ENCODE results near the gene MVB12B.

Gene MVB12B

DNA sequence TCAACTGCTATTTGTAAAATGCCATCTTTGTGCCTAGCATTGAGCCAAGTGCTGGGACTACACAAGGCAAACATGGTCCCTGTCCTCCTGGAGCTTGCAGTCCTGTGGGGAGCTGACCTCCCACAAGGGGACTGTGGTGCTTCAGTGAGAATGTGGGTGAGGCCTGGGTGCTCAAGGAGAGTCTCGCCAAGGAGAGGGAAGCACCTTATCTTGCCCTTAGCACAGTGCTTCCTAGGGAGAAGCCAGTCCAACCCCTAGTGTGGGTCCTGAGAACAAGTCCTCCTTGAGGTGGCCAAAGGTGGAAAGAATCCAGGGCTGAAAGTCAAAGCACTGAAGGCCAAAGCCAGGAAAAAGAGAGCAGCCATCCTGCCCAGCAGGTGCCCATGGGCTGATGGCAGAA is 31.1 kb upstream of the MVB12B start:
- H3K9ac ChIP-seq (ENCODE audit: low read length) = no peak overlapping the region
- H3K27me3 ChIP-seq (ENCODE audit: control insufficient read depth in 1 of 2, insufficient read depth in 2 of 2, low read length in 2 of 2) = peaks cover 0 to 9% of the 10 kb centered on the region in 2 donors
- H3K36me3 ChIP-seq (ENCODE audit: insufficient read depth, low read length) = no peaks in the 10 kb centered on the region
- H3K4me3 ChIP-seq (ENCODE audit: low read depth in 1 of 2, low read length in 2 of 2) = no peak overlapping the region
- H3K4me1 ChIP-seq (ENCODE audit: insufficient read depth, low read length) = peaks cover 6% of the 10 kb centered on the region
- no peak overlapping the region for H3K27ac ChIP-seq (ENCODE audit: low read depth, low read length)
- no peaks in the 10 kb centered on the region for H3K9me3 ChIP-seq (ENCODE audit: low read length)

DNA sequence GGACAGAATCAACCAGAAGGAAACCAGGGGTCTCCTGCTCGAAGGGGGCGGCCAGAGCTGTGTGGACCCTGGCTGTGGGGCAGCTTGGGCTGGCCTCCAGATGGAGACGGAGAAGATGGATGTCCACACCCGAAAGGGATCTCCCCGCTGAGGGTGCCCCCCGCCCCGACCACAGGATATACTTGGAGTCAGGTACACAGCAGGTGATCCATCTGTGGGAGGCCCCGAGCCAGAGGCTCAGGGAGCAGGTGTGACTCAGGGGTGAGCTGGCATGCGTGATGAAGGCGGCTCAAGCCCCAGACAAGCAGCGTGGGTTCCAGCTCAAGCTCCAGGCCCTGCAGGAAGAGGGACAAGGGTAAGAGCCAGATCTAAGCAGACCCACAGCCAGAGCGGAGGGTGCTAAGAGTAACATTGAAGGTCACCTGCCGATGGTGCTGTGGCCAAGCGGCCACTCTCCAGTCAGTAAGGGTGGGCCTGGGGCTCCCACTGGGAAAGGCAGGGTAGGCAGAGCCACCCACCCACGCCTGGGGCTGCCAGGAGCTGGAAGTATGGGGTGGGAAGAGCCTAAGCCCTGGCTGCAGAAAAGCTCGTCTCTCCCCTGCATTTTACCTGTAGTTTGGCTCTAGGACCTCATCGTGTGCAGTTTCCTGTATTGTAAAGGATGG is 30.6 kb upstream of the MVB12B start:
- no peak overlapping the region for H3K27ac ChIP-seq (ENCODE audit: low read depth, low read length)
- no peak overlapping the region for H3K9ac ChIP-seq (ENCODE audit: low read length)
- no peaks in the 10 kb centered on the region for H3K9me3 ChIP-seq (ENCODE audit: low read length)
- H3K4me3 ChIP-seq (ENCODE audit: low read depth in 1 of 2, low read length in 2 of 2) = no peak overlapping the region
- peaks cover 6% of the 10 kb centered on the region for H3K4me1 ChIP-seq (ENCODE audit: insufficient read depth, low read length)
- no peaks in the 10 kb centered on the region for H3K36me3 ChIP-seq (ENCODE audit: insufficient read depth, low read length)
- H3K27me3 ChIP-seq (ENCODE audit: control insufficient read depth in 1 of 2, insufficient read depth in 2 of 2, low read length in 2 of 2) = peaks cover 0 to 9% of the 10 kb centered on the region in 2 donors

- no peak overlapping the region for H3K9ac ChIP-seq (ENCODE audit: low read length)
- H3K36me3 ChIP-seq (ENCODE audit: insufficient read depth, low read length) = no peaks in the 10 kb centered on the region
- H3K4me1 ChIP-seq (ENCODE audit: insufficient read depth, low read length) = peaks cover 6% of the 10 kb centered on the region
- peaks cover 0 to 9% of the 10 kb centered on the region in 2 donors for H3K27me3 ChIP-seq (ENCODE audit: control insufficient read depth in 1 of 2, insufficient read depth in 2 of 2, low read length in 2 of 2)
- no peak overlapping the region for H3K27ac ChIP-seq (ENCODE audit: low read depth, low read length)
- no peak overlapping the region for H3K4me3 ChIP-seq (ENCODE audit: low read depth in 1 of 2, low read length in 2 of 2)
- no peaks in the 10 kb centered on the region for H3K9me3 ChIP-seq (ENCODE audit: low read length)
These were observed 29.9 kb upstream of the MVB12B start for GRCh38 chr9:126296687-126297086.

DNA sequence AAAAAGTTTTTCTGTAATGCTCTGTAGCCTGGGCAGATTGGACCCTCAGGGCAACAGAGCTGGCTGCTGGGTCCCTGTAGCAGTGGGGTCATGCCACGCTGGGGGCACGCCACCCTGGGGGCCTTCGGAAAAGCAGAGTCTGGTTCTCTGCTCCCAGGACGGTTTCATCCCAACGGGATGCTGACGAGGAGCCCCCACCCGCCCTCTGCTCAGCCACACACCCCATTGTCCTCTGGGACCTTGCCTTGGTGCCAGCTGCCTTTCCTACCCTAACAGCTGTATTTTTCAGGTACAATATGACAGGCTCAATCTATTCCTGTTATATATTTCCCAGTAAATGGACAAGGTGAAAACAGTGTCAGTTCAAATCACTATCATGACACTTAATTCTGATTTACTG is 29.0 kb upstream of the MVB12B start:
- Histone ChIP-seq H3K36me3 (ENCODE audit: insufficient read depth, low read length) (no peaks in the 10 kb centered on the region), H3K27me3 (ENCODE audit: control insufficient read depth in 1 of 2, insufficient read depth in 2 of 2, low read length in 2 of 2) (peaks cover 0 to 9% of the 10 kb centered on the region in 2 donors), H3K4me3 (ENCODE audit: low read depth in 1 of 2, low read length in 2 of 2) (no peak overlapping the region), H3K4me1 (ENCODE audit: insufficient read depth, low read length) (peaks cover 6% of the 10 kb centered on the region), H3K27ac (ENCODE audit: low read depth, low read length) (no peak overlapping the region), H3K9ac (ENCODE audit: low read length) (no peak overlapping the region), H3K9me3 (ENCODE audit: low read length) (no peaks in the 10 kb centered on the region)

DNA sequence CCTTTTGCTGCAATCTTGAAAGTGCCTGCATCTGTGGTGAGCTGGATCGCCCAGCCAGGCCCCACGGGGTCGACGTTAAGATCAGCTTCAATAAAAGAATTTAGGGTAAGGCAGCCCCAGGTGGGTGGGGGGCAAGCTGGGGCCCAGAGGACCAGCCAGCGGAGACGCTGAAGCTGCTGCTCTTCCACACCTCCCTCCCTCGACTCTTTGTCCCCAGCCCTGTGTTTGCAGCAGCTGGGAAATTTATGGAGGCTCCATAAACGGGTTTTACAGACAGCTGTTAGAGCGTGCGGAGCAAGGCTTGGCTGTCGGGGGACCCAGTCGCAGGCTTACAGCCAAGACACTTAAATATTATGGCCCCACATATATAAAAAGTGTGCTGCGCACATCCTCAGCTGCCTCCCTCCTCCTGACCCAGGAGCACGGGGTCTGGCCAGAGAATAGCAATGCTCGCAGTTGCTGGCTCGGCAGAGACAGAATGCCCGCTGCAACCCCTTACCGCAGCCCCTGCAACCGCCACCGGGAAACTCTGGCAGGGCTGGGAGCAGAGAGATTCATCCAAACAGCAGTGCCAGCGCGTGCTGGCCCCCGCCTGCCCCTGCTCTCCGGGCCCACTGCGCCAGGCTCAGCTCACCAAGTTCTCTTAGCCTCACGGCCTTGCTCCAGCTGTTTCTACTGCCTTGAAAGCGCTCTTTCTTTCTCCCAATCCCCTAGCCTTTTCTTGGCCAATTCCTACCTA is 28.4 kb upstream of the MVB12B start:
- peaks cover 0 to 7% of the 10 kb centered on the region in 2 donors for H3K27me3 ChIP-seq (ENCODE audit: control insufficient read depth in 1 of 2, insufficient read depth in 2 of 2, low read length in 2 of 2)
- H3K4me3 ChIP-seq (ENCODE audit: low read depth in 1 of 2, low read length in 2 of 2) = no peak overlapping the region
- peaks cover 6% of the 10 kb centered on the region for H3K4me1 ChIP-seq (ENCODE audit: insufficient read depth, low read length)
- H3K36me3 ChIP-seq (ENCODE audit: insufficient read depth, low read length) = no peaks in the 10 kb centered on the region
- H3K27ac ChIP-seq (ENCODE audit: low read depth, low read length) = no peak overlapping the region
- H3K9ac ChIP-seq (ENCODE audit: low read length) = no peak overlapping the region
- no peaks in the 10 kb centered on the region for H3K9me3 ChIP-seq (ENCODE audit: low read length)

DNA sequence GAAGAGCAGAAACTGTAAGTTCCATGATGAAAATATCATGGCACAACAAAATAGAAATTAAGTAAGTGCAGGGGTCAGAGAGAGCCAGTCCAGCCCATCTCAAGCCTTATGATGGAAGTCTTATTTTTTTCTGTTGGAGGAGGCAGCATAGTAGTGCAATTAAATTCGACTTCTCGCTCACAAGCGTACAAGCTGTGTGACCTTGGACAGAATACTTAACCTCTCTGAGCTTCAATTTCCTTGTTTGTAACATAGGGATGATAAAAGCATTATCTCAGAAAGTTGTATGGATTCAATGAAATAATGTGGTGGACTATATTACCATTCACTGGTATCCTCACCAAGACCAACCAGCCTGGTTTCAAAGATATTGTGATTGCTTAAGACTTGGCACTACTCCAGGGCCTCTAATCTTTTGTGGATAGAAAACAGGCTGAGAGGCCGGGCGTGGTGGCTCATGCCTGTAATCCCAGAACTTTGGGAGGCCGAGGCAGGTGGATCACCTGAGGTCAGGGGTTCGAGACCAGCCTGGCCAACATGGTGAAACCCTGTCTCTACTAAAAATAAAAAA is 26.8 kb upstream of the MVB12B start:
- Histone ChIP-seq H3K27me3 (ENCODE audit: control insufficient read depth in 1 of 2, insufficient read depth in 2 of 2, low read length in 2 of 2) (no peaks in the 10 kb centered on the region), H3K36me3 (ENCODE audit: insufficient read depth, low read length) (no peaks in the 10 kb centered on the region), H3K9me3 (ENCODE audit: low read length) (no peaks in the 10 kb centered on the region), H3K9ac (ENCODE audit: low read length) (no peak overlapping the region), H3K27ac (ENCODE audit: low read depth, low read length) (no peak overlapping the region), H3K4me3 (ENCODE audit: low read depth in 1 of 2, low read length in 2 of 2) (no peak overlapping the region), H3K4me1 (ENCODE audit: insufficient read depth, low read length) (peaks cover 6% of the 10 kb centered on the region)

DNA sequence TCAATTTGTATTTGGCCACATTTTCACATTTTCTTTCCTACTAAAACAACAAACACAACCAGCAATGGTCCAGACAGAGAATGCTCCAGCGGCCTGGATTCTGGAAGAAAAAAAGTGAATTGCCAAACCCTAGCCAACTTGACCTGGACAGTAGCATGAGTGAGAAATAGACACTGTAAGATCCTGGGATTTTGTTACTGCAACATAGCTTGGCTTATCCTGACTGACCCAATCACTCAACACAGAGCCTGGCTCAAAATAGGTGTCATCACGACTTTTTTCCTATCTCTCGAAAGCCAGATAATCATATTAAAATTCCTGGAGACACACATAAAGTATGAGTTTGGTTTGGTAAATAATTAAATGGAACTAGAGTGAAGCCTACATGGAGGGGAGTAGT is 25.4 kb upstream of the MVB12B start:
- no peaks in the 10 kb centered on the region for H3K9me3 ChIP-seq (ENCODE audit: low read length)
- no peaks in the 10 kb centered on the region for H3K36me3 ChIP-seq (ENCODE audit: insufficient read depth, low read length)
- H3K4me3 ChIP-seq (ENCODE audit: low read depth in 1 of 2, low read length in 2 of 2) = no peak overlapping the region
- H3K9ac ChIP-seq (ENCODE audit: low read length) = no peak overlapping the region
- no peak overlapping the region for H3K27ac ChIP-seq (ENCODE audit: low read depth, low read length)
- H3K4me1 ChIP-seq (ENCODE audit: insufficient read depth, low read length) = peaks cover 6% of the 10 kb centered on the region
- H3K27me3 ChIP-seq (ENCODE audit: control insufficient read depth in 1 of 2, insufficient read depth in 2 of 2, low read length in 2 of 2) = no peaks in the 10 kb centered on the region

GRCh38 chr9:126301985-126302603 is 24.5 kb upstream of the MVB12B start:
- H3K9ac ChIP-seq (ENCODE audit: low read length) = no peak overlapping the region
- no peaks in the 10 kb centered on the region for H3K9me3 ChIP-seq (ENCODE audit: low read length)
- peaks cover 6% of the 10 kb centered on the region for H3K4me1 ChIP-seq (ENCODE audit: insufficient read depth, low read length)
- no peak overlapping the region for H3K27ac ChIP-seq (ENCODE audit: low read depth, low read length)
- H3K36me3 ChIP-seq (ENCODE audit: insufficient read depth, low read length) = no peaks in the 10 kb centered on the region
- H3K27me3 ChIP-seq (ENCODE audit: control insufficient read depth in 1 of 2, insufficient read depth in 2 of 2, low read length in 2 of 2) = no peaks in the 10 kb centered on the region
- H3K4me3 ChIP-seq (ENCODE audit: low read depth in 1 of 2, low read length in 2 of 2) = no peak overlapping the region

DNA sequence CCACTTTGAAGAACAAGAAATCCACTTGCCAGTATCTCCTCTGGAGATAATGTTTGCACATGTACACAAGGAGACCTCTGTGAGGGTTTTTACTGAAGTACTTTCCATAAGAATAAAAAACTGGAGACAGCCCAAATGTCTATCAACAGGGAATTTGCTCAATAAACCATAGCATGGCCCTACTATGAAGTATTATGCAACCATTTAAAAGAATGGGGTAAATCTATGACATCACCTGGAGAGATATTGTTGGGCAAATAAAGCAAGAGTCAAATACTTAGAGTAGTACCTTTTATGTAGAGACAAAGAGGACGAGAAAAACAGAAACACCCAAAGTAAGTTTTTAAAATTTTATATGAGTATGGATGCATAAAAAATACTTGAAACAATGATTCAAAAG is 23.9 kb upstream of the MVB12B start:
- Histone ChIP-seq H3K9me3 (ENCODE audit: low read length) (no peaks in the 10 kb centered on the region), H3K27ac (ENCODE audit: low read depth, low read length) (no peak overlapping the region), H3K27me3 (ENCODE audit: control insufficient read depth in 1 of 2, insufficient read depth in 2 of 2, low read length in 2 of 2) (no peaks in the 10 kb centered on the region), H3K9ac (ENCODE audit: low read length) (no peak overlapping the region), H3K4me3 (ENCODE audit: low read depth in 1 of 2, low read length in 2 of 2) (no peak overlapping the region), H3K36me3 (ENCODE audit: insufficient read depth, low read length) (no peaks in the 10 kb centered on the region), H3K4me1 (ENCODE audit: insufficient read depth, low read length) (peaks cover 6% of the 10 kb centered on the region)

DNA sequence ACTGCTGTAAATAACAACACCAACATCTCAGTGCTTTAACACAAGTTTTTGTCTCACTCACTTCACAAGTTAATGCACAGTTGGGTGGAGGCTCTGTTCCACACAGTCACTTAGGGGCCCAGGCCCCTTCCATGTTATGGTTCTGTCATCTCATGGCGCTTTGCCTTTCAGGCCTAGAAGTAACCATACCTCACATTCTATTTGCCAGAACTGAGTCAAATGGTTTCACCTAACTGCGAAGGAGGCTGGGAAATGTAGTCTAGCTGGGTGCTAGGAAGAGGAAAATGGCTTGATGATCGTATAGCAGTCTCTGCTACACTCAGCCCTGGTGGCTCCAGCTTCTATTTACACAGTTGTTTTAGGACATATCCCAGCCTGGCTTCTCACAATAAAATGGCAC is 23.1 kb upstream of the MVB12B start:
- no peaks in the 10 kb centered on the region for H3K36me3 ChIP-seq (ENCODE audit: insufficient read depth, low read length)
- H3K4me3 ChIP-seq (ENCODE audit: low read depth in 1 of 2, low read length in 2 of 2) = no peak overlapping the region
- H3K9me3 ChIP-seq (ENCODE audit: low read length) = no peaks in the 10 kb centered on the region
- H3K9ac ChIP-seq (ENCODE audit: low read length) = no peak overlapping the region
- no peaks in the 10 kb centered on the region for H3K4me1 ChIP-seq (ENCODE audit: insufficient read depth, low read length)
- H3K27me3 ChIP-seq (ENCODE audit: control insufficient read depth in 1 of 2, insufficient read depth in 2 of 2, low read length in 2 of 2) = no peaks in the 10 kb centered on the region
- H3K27ac ChIP-seq (ENCODE audit: low read depth, low read length) = no peak overlapping the region

- H3K4me3 ChIP-seq (ENCODE audit: low read depth in 1 of 2, low read length in 2 of 2) = no peak overlapping the region
- no peaks in the 10 kb centered on the region for H3K27me3 ChIP-seq (ENCODE audit: control insufficient read depth in 1 of 2, insufficient read depth in 2 of 2, low read length in 2 of 2)
- no peaks in the 10 kb centered on the region for H3K4me1 ChIP-seq (ENCODE audit: insufficient read depth, low read length)
- no peak overlapping the region for H3K9ac ChIP-seq (ENCODE audit: low read length)
- H3K27ac ChIP-seq (ENCODE audit: low read depth, low read length) = no peak overlapping the region
- no peaks in the 10 kb centered on the region for H3K36me3 ChIP-seq (ENCODE audit: insufficient read depth, low read length)
- H3K9me3 ChIP-seq (ENCODE audit: low read length) = no peaks in the 10 kb centered on the region
These were observed 22.2 kb upstream of the MVB12B start for GRCh38 chr9:126304207-126304970.
